Activated CD8-positive, alpha-beta memory T cell treated with anti-CD3 and anti-CD28 coated beads for 24 hours (primary cell): ENCODE data around the gene COMMD8.
"Not testable (repeated sequence)": the region's sequence is repeated elsewhere in the genome, so short reads cannot be mapped to it uniquely, and the experiment has no call there.

ENCODE experiments used
- DNase-seq: peaks from one replicate; pipeline ENCODE4 v3.0.0-alpha.2; 2020

COMMD8 gene

DNA sequence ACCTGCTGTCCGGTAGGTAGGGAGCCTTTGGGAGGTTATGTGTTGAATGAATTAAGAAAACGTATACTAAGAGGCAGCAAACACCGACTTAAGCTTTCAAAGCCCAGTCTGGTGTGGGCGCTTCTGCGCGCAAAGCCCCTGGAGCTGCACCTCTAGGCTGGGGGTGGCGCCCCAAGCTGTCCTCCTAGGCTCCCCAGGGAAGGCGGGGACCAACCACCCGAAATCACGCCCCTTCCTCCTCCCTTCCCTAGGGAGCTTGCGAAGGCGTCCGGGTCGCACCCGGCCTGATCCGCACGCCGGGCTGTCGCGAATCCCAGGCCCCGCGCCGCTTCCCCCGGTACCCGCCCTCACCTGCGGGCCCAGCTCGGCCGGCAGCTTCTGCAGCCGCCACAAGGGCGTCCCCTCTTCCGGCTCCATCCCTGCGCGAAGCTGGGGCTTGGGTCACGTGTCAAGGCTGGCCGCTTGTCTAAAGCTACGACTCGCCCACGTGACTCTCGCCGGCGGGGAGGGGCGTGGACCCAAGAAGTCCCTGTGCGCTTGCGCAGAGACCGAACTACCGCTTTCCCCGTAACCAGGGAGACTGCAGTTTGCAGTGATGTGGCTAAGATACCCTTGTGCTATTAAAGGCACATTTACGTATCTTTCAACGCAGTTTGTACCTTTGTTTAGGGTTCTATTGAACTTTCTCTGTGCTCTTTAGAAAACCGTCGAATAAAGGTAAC lies at the start of gene COMMD8:
Gene COMMD8, minus strand, starts transcription at position 468 of the 722 bp plus-strand sequence. Its CDS starts 51 bp downstream, at position 417.
- peak; percentile 98 for DNase-seq

GRCh38 chr4:47510506-47511143 lies 47.1 kb upstream of the COMMD8 start:
- no peak for DNase-seq

DNA sequence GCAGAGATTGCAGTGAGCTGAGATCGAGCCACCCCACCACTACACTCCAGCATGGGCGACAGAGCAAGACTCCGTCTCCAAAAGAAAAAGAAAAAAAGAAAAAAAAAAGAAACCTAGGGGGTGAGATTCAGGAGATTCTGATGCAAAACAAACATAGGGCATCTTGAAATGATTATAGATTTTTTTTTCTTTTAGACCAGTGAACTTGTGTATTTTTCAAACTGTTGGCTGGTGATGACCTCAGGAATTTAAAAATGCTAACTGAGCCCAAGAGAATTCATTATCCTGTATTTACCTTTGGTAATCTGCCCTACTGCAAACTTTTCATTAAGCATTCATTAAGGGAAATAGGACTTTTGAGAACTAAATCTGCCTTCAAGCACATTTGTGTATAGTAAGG lies 42.2 kb upstream of the COMMD8 start:
- DNase-seq: no peak

DNA sequence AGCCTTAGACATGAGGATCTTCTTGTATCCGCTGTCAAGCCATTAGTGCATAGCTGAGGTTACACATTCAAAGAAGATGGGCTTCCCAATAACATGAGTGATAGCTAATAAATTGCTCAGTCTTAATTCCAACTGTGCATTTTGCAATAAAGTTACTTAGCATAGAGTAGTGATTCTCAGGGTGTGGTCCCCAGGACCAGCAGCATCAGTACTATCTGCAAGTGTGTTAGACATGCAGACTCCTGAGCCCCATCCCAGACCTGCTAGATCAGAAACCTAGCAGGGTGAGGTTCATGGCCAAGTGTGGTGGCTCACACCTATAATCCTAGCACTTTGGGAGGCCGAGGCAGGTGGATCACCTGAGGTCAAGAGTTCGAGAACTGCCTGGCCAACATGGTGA lies 41.6 kb upstream of the COMMD8 start:
- DNase-seq: no peak

- no peak for DNase-seq
Observed at GRCh38 chr4:47500776-47501175, 37.3 kb upstream of the COMMD8 start.

GRCh38 chr4:47499700-47500099 lies 36.2 kb upstream of the COMMD8 start:
- DNase-seq: no peak

GRCh38 chr4:47498899-47499298 lies 35.4 kb upstream of the COMMD8 start:
- no peak for DNase-seq

DNA sequence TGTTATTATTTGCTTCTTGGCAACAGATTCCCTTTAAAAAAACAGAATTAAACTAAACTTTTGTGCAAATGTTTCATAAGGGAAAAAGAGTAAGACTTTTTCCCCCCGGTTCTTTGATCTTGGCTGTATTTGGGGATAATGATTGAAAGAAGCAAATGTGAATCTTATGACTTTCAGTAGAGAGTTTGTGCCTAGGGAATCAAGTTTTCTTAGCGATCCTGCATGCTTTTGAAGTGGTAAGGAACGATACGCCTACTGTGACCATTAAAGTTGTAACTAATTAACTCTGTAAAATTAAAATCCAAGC lies 30.6 kb upstream of the COMMD8 start:
- no peak for DNase-seq

GRCh38 chr4:47493238-47494123 lies 30.0 kb upstream of the COMMD8 start:
- DNase-seq: no peak

DNA sequence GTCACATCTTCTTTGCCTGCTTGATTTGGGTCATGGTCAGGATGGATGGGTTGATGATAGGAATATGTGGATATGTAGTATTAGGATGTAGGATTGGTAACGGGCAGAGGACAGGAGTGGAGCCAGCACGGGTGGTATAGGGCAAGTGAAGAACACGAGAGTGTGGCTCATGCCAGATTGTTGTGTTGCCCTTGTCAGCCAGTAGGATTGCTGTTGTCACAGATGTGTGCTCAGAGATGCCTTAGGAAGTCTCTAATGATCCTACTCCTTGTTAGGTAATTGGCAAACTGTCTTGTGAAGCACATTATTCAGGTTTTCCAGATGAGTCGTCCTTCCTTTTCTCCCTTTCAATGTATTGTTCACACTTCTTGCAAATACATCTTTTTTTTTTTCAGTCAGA lies 27.0 kb upstream of the COMMD8 start:
- no peak for DNase-seq

DNA sequence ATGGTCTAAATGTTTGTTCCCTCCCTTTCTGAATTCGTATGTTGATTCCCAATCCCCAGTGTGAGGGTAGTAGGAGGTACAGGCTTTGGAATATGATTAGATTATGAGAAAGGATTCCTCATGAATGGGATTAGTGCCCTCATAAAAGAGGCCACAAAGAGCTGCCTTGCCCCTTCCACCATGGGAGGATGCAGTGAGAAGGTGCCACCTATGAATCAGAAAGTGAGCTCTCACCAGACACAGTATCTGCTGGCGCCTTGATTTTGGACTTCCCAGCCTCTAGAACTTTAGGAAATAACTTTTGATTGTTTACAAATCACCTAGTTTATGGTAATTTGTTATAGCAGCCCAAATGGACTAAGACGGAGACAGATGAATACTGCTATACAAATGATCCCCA lies 25.2 kb upstream of the COMMD8 start:
- DNase-seq: no peak

- not testable (repeated sequence) for DNase-seq
Observed at GRCh38 chr4:47486727-47487126, 23.2 kb upstream of the COMMD8 start.

DNA sequence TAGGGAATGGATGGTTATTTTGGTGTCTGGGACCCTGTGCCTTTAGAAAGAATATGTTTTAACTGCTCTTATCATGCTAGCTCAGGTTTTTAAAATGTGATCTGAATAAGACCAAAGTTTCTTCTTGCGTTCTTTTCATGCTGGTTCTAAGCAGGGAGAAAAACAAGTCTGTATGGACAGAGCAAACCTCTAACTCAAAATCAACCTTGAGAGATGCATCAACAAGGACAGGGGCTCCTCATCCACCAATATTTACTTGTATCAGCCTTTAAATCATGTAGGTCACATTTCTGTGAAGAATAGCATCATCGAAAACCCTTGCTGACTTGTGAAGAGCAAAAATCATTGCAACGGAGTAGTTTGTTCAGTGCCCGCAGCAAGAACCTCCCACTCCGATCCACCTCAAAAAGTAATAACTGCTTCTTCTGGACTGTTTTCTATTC lies 22.8 kb upstream of the COMMD8 start:
- no peak for DNase-seq

DNA sequence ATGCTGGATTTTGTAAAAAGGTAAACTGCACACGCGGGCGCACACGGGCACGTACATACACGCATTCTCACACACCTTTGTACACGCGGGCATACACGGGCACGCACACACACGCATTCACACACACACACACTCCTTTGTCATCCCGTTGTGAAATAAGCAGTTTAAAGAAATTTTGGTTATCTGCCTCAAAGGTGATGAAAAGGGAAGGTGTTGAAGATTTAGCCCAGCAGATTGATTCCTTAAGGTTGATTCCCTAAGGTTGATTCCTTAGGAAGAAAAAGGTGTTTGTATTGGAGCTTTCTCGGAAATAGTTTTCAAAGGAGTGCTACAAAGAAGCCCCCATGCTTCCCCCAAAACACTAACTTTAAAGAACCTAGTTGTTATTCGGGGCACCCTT lies 22.3 kb upstream of the COMMD8 start:
- no peak for DNase-seq

- DNase-seq: peak; percentile 88
Observed at GRCh38 chr4:47485047-47485692, 21.7 kb upstream of the COMMD8 start, which contains the start of gene ATP10D. Gene ATP10D (plus strand): TSS chr4:47485275. CDS start chr4:47512541, 27,266 bp downstream.

DNA sequence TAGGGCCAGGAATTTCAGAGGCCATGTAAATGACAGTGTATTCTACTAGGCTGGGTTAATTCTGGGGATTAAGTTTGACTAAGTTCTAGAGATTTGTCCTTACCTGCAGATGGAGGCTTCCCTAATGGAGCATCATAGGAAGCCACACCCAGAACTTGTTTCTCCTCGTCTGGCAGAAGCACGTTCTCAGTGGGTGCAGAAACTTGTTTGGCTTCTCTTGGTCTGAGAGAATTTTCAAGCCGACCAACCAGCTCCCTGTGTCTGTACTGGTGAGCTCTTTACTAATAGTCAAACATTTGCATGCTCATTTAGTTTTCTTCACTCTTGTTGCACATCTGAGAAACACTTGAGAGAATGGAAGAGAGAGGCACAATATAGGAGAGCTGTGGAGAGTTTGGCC lies 20.7 kb upstream of the COMMD8 start:
- no peak for DNase-seq

- no peak for DNase-seq
Observed at GRCh38 chr4:47483745-47484144, 20.2 kb upstream of the COMMD8 start.

DNA sequence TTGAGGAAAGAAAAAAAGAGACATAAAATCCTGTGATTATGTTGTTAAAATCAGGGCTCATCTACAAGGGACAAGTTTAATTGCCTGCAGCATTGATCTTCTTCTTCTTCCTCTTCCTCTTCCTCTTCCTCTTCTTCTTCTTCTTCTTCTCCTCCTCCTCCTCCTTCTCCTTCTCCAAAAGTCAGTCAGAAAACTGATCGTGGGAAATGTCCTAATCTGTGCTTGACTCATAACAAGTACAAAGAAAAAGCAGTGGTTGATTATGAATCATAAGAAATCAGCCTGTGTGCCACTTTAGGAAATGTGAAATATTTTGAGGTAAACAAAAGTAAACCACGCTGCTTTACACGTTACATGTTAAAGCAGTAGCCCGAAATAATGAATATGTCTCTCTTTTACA lies 18.8 kb upstream of the COMMD8 start:
- DNase-seq: no peak

DNA sequence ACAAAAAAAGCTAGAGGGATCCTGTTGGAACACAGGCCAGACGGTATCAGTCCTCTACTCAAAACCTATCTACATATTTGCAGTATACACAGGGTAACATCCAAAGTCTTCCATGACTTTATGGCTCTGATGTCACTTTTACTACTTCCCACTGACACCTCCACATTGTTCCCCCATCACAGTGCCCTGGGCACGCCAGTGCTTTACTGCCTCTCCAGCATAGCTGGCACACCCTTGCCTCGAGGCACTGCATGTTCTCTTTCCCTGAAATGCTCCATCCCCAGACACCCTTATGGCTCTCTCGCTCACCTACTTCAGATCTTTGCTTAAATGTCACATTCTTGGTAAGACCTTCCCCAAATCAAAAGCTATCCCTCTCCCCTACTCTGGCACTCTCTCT lies 15.3 kb upstream of the COMMD8 start:
- no peak for DNase-seq

GRCh38 chr4:47475411-47475810 lies 11.9 kb upstream of the COMMD8 start:
- no peak for DNase-seq

GRCh38 chr4:47474799-47475198 lies 11.3 kb upstream of the COMMD8 start:
- DNase-seq: no peak

GRCh38 chr4:47473141-47473750 lies 9.7 kb upstream of the COMMD8 start:
- DNase-seq: no peak

DNA sequence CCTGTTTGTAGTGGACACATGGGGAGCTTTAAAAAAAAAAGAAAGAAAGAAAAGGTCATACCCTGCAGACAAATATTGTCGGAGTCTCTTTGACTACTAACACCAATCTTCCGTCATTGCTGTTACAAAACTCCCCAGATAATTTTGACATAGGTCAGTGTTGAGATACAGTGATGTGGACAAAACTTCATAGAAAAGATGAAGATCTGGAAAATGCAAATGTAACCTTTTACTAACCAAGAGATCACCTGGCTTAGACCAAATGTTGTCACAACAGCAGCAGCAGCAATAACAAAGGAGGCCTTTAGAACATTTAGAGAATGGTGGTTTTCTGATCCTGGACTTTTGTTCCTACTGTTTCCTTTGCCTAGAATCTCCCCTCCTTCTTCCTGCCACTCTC lies 8.1 kb upstream of the COMMD8 start:
- DNase-seq: no peak
